Uterus (tissue), 2 donors: ENCODE measurements around the gene RAPSN.

Experiments
- POLR2A ChIP-seq, 2 donors: fragments of 450-650 bp; IDR thresholded peaks; one replicate each; pipeline ENCODE4 v1.6.1; 2016; ENCODE audit warnings: antibody characterized with exemption in 2 of 2, mild to moderate bottlenecking in 1 of 2, moderate library complexity in 1 of 2
- TF ChIP-seq, protein P1 (sequence below), 4 experiments: fragments of 200-600 bp in 2 of 4; fragments of 450-650 bp in 2 of 4; sonication (generic) in 2 of 4; IDR thresholded peaks; one replicate each; pipeline ENCODE4 v1.5.1; 2016 to 2019; ENCODE audit warnings: antibody characterized with exemption in 4 of 4, mild to moderate bottlenecking in 2 of 4, moderate library complexity in 1 of 4

DNA sequence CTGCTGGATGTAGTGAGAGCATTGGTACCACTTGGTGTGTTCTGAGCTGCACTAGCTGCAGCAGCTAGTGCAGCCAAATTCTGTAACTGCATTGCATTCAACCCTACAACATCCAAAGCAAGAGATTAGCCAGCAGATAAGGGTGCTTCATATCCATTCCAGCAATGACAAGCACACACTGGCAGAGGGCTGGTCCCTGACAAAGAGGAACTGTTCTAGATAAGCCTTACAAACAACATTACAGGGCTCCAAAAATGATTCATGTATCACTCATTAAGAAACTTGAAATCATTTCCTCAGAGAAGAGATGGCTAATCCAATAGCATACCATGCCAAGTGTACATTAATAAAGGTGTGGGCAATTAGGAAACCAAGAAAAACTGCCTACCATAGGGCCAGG is 28.4 kb upstream of the RAPSN start:
- TF ChIP-seq, protein P1, sequence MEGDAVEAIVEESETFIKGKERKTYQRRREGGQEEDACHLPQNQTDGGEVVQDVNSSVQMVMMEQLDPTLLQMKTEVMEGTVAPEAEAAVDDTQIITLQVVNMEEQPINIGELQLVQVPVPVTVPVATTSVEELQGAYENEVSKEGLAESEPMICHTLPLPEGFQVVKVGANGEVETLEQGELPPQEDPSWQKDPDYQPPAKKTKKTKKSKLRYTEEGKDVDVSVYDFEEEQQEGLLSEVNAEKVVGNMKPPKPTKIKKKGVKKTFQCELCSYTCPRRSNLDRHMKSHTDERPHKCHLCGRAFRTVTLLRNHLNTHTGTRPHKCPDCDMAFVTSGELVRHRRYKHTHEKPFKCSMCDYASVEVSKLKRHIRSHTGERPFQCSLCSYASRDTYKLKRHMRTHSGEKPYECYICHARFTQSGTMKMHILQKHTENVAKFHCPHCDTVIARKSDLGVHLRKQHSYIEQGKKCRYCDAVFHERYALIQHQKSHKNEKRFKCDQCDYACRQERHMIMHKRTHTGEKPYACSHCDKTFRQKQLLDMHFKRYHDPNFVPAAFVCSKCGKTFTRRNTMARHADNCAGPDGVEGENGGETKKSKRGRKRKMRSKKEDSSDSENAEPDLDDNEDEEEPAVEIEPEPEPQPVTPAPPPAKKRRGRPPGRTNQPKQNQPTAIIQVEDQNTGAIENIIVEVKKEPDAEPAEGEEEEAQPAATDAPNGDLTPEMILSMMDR (IDR thresholded peaks at IDR 0.05), result no peak
- no peak for TF ChIP-seq POLR2A (IDR thresholded peaks at IDR 0.05)
